OCI-LY3 (cell line): ENCODE data around the gene SLC50A1.

Experiments used
- CTCF ChIP-seq: fragments of 200-600, 300-600 bp; sonication (generic); IDR thresholded peaks from 2 replicates; pipeline ENCODE4 v1.5.1; 2014; ENCODE audit warnings: antibody characterized with exemption, low read length, low read depth
- EZH2phosphoT487 ChIP-seq: fragments of 200-600 bp; shearing (Covaris generic); IDR thresholded peaks from 2 replicates; pipeline ENCODE4 v1.6.1; 2018; ENCODE audit warnings: antibody characterized with exemption, mixed run types, low read depth

- no peak for TF ChIP-seq CTCF
- no peak for TF ChIP-seq EZH2phosphoT487
These were observed 19.4 kb upstream of the SLC50A1 start for GRCh38 chr1:155116113-155116764.
